IMR-90 (cell line): ENCODE measurements around the gene MRPS34. TPM values are rescaled to one million over a fixed set of nuclear protein-coding genes. Genes with fewer than 3 reads are reported as not detected.

ENCODE experiments used
- ATAC-seq: fragments of 200-7000 bp; cut with Tn5 transposase; 2 replicates; pipeline ENCODE4 v1.9.1; 2020; ENCODE audit warnings: low read depth, mild to moderate bottlenecking, moderate library complexity
- BruUV-seq: library from RNA; stranded (reverse); fragments of 400-500 nt; replicated peaks from 2 replicates; lab custom pipeline; 2021; lab: Mats Ljungman, UMichigan
- CTCF ChIA-PET: fragments of 300-600 bp; formaldehyde crosslinking; extraction: SDS; loops from one replicate; lab custom pipeline; 2021; ENCODE audit warnings: antibody characterized with exemption; lab: Yijun Ruan, JAX
- POLR2A ChIA-PET: fragments of 300-600 bp; sonication (Branson Sonifier 250); formaldehyde crosslinking; loops from one replicate; lab custom pipeline; 2022; ENCODE audit warnings: antibody characterized with exemption; ENCODE audit not compliant: unreplicated experiment; lab: Charles Lee
- DNase-seq: peaks from one replicate; pipeline ENCODE4 v3.0.0; 2013
- H2AFZ ChIP-seq: replicated peaks from 2 replicates; pipeline ENCODE3; 2013; ENCODE audit warnings: low read length, mild to moderate bottlenecking; ENCODE audit not compliant: poor library complexity
- H2AK5ac ChIP-seq: 2 replicates; pipeline ENCODE4 v1.6.1; 2013; ENCODE audit warnings: low read depth, low read length, inconsistent platforms
- H2AK9ac ChIP-seq: replicated peaks from 2 replicates; pipeline ENCODE3; 2013; ENCODE audit warnings: mild to moderate bottlenecking, low read depth, low read length, moderate library complexity; ENCODE audit not compliant: poor library complexity
- H2BK120ac ChIP-seq: 2 replicates; pipeline ENCODE4 v1.6.1; 2013; ENCODE audit warnings: low read depth, low read length, inconsistent platforms
- H2BK15ac ChIP-seq: 3 replicates; pipeline ENCODE4 v1.6.1; 2013; ENCODE audit warnings: low read depth, low read length, inconsistent platforms
- H2BK20ac ChIP-seq: 2 replicates; pipeline ENCODE4 v1.6.1; 2013; ENCODE audit warnings: low read depth, mild to moderate bottlenecking, inconsistent platforms, low read length, moderate library complexity
- H2BK5ac ChIP-seq: 2 replicates; pipeline ENCODE4 v1.6.1; 2013; ENCODE audit warnings: mild to moderate bottlenecking, low read depth, low read length, inconsistent platforms; ENCODE audit not compliant: poor library complexity, severe bottlenecking
- H3K14ac ChIP-seq: replicated peaks from 2 replicates; pipeline ENCODE4 v1.6.1; 2013; ENCODE audit warnings: low read depth, low read length, inconsistent platforms
- H3K18ac ChIP-seq: 2 replicates; pipeline ENCODE4 v1.6.1; 2013; ENCODE audit warnings: low read depth, low read length, control low read depth
- H3K23ac ChIP-seq: 2 replicates; pipeline ENCODE4 v1.6.1; 2013; ENCODE audit warnings: low read depth, low read length, inconsistent platforms
- H3K27ac ChIP-seq: 2 replicates; pipeline ENCODE4 v1.5.1; 2013; ENCODE audit warnings: mild to moderate bottlenecking, control low read depth, low read length; ENCODE audit not compliant: insufficient read depth
- H3K27me3 ChIP-seq: 2 replicates; pipeline ENCODE4 v1.6.1; 2013; ENCODE audit warnings: low read length; ENCODE audit not compliant: control insufficient read depth, insufficient read depth
- H3K36me3 ChIP-seq: 2 replicates; pipeline ENCODE4 v1.6.1; 2013; ENCODE audit warnings: low read length, mixed read lengths; ENCODE audit not compliant: control insufficient read depth, insufficient read depth
- H3K4ac ChIP-seq: 2 replicates; pipeline ENCODE4 v1.6.1; 2013; ENCODE audit warnings: low read depth, low read length, inconsistent platforms
- H3K4me1 ChIP-seq: 2 replicates; pipeline ENCODE4 v1.6.1; 2013; ENCODE audit warnings: low read length, mixed read lengths; ENCODE audit not compliant: control insufficient read depth, insufficient read depth
- H3K4me2 ChIP-seq: 2 replicates; pipeline ENCODE4 v1.6.1; 2013; ENCODE audit warnings: low read depth, mild to moderate bottlenecking, control low read depth, low read length, moderate library complexity
- H3K4me3 ChIP-seq: 2 replicates; pipeline ENCODE4 v1.5.1; 2013; ENCODE audit warnings: low read depth, mild to moderate bottlenecking, control low read depth, low read length, moderate library complexity; ENCODE audit not compliant: insufficient read depth
- H3K56ac ChIP-seq: 2 replicates; pipeline ENCODE4 v1.6.1; 2013; ENCODE audit warnings: low read length, inconsistent platforms; ENCODE audit not compliant: insufficient read depth; ENCODE audit errors: extremely low read depth
- H3K79me1 ChIP-seq, 2 experiments: 2 replicates each; pipeline ENCODE4 v1.6.1; 2013; ENCODE audit warnings: low read length in 2 of 2, inconsistent platforms in 1 of 2, low read depth in 1 of 2
- H3K9ac ChIP-seq: 2 replicates; pipeline ENCODE4 v1.6.1; 2013; ENCODE audit warnings: low read depth, low read length, control low read depth
- H3K9me1 ChIP-seq: 2 replicates; pipeline ENCODE4 v1.6.1; 2013; ENCODE audit warnings: low read length, inconsistent platforms; ENCODE audit not compliant: insufficient read depth
- H3K9me3 ChIP-seq: 2 replicates; pipeline ENCODE4 v1.6.1; 2013; ENCODE audit warnings: low read length; ENCODE audit not compliant: control insufficient read depth, insufficient read depth
- H4K20me1 ChIP-seq: 2 replicates; pipeline ENCODE4 v1.6.1; 2013; ENCODE audit warnings: low read length, inconsistent platforms; ENCODE audit not compliant: insufficient read depth
- H4K5ac ChIP-seq: 2 replicates; pipeline ENCODE4 v1.6.1; 2013; ENCODE audit warnings: mild to moderate bottlenecking, low read depth, low read length, control low read depth
- H4K8ac ChIP-seq, 2 experiments: 2 replicates each; pipeline ENCODE4 v1.6.1; 2013; ENCODE audit warnings: low read depth in 2 of 2, low read length in 2 of 2, control low read depth in 1 of 2, inconsistent platforms in 1 of 2
- H4K91ac ChIP-seq: 2 replicates; pipeline ENCODE4 v1.6.1; 2013; ENCODE audit warnings: low read depth, low read length, inconsistent platforms; ENCODE audit not compliant: insufficient read depth
- BHLHE40 ChIP-seq: fragments of 150-350 bp; IDR thresholded peaks from 2 replicates; pipeline ENCODE4 v1.6.1; 2016; ENCODE audit warnings: mild to moderate bottlenecking, low read depth, low read length
- CEBPB ChIP-seq: IDR thresholded peaks from 2 replicates; pipeline ENCODE4 v1.6.1; 2012; ENCODE audit warnings: low read depth, low read length, improper control_type of control experiment
- CHD1 ChIP-seq: IDR thresholded peaks from 2 replicates; pipeline ENCODE4 v1.6.1; 2012; ENCODE audit warnings: low read depth, low read length, improper control_type of control experiment
- CTCF ChIP-seq: conservative IDR thresholded peaks from 2 replicates; pipeline ENCODE4 v1.5.1; 2012; ENCODE audit warnings: mild to moderate bottlenecking, low read depth, low read length, improper control_type of control experiment
- ELK1 ChIP-seq: fragments of 150-350 bp; IDR thresholded peaks from 2 replicates; pipeline ENCODE4 v1.6.1; 2016; ENCODE audit warnings: low read depth, mild to moderate bottlenecking, low read length, moderate library complexity, borderline replicate concordance
- FOS ChIP-seq: fragments of 150-350 bp; IDR thresholded peaks from 2 replicates; pipeline ENCODE4 v1.6.1; 2016; ENCODE audit warnings: low read depth, low read length
- MAFK ChIP-seq: IDR thresholded peaks from 2 replicates; pipeline ENCODE4 v1.6.1; 2012; ENCODE audit warnings: low read depth, low read length, improper control_type of control experiment
- MAZ ChIP-seq: IDR thresholded peaks from 2 replicates; pipeline ENCODE4 v1.6.1; 2012; ENCODE audit warnings: low read depth, mild to moderate bottlenecking, low read length, improper control_type of control experiment, moderate library complexity, borderline replicate concordance
- MXI1 ChIP-seq: IDR thresholded peaks from 2 replicates; pipeline ENCODE4 v1.6.1; 2012; ENCODE audit warnings: low read depth, mild to moderate bottlenecking, low read length, moderate library complexity, borderline replicate concordance
- NFE2L2 ChIP-seq: fragments of 150-350 bp; IDR thresholded peaks from 2 replicates; pipeline ENCODE4 v1.6.1; 2016; ENCODE audit warnings: low read depth, mild to moderate bottlenecking, low read length
- POLR2A ChIP-seq: IDR thresholded peaks from 2 replicates; pipeline ENCODE4 v1.6.1; 2012; ENCODE audit warnings: mild to moderate bottlenecking, low read depth, low read length
- RAD21 ChIP-seq: IDR thresholded peaks from 2 replicates; pipeline ENCODE4 v1.6.1; 2012; ENCODE audit warnings: low read length, improper control_type of control experiment
- RCOR1 ChIP-seq: IDR thresholded peaks from 2 replicates; pipeline ENCODE4 v1.6.1; 2012; ENCODE audit warnings: mild to moderate bottlenecking, low read length, improper control_type of control experiment; ENCODE audit not compliant: insufficient replicate concordance
- RFX5 ChIP-seq: IDR thresholded peaks from 2 replicates; pipeline ENCODE4 v1.8.0; 2012; ENCODE audit warnings: low read depth, mild to moderate bottlenecking, low read length, moderate library complexity
- SMC3 ChIP-seq: fragments of 150-350 bp; IDR thresholded peaks from 2 replicates; pipeline ENCODE4 v1.6.1; 2016; ENCODE audit warnings: low read depth, mild to moderate bottlenecking, antibody characterized with exemption, low read length, moderate library complexity
- WGBS, 2 experiments: methylation state at CpG; one replicate each; pipeline versions ENCODE4 v1.1.5 to v1.1.7; 2013; ENCODE audit warnings: missing lambda C conversion rate in 2 of 2; ENCODE audit not compliant: insufficient read length in 1 of 2; ENCODE audit errors: extremely low coverage in 2 of 2; 5-methylcytosine and 5-hydroxymethylcytosine counted together
- dilution Hi-C: fragments of 300-500 bp; cut with HindIII; formaldehyde crosslinking; loops from one replicate; pipeline ENCODE4 v1.14.3; 2018; ENCODE audit warnings: low sequenced_read_pairs; ENCODE audit not compliant: unreplicated experiment
- in situ Hi-C: fragments of 300-500 bp; cut with MboI; formaldehyde crosslinking; loops from 3 replicates; pipeline ENCODE4 v1.14.3; 2019; ENCODE audit warnings: low sequenced_read_pairs, inconsistent platforms, mixed read lengths
- intact Hi-C: fragments of 100-400 bp; cut with micrococcal nuclease; formaldehyde crosslinking; loops from 2 replicates; pipeline ENCODE4 v1.10.0; 2022
- polyA plus RNA-seq, 3 experiments: library from polyadenylated mRNA; depleted of rRNA; stranded (reverse); fragments of >200 nt; gene quantifications; 2 replicates each; pipeline ENCODE4 v1.2.3, GENCODE V29; 2012; ENCODE audit warnings: low replicate concordance in 1 of 3
- total RNA-seq: library from RNA; depleted of rRNA; stranded (reverse); fragments of >200 nt; gene quantifications from 2 replicates; pipeline ENCODE4 v1.2.3, GENCODE V29; 2012
- TF ChIP-seq, protein P1 (sequence below): fragments of 150-350 bp; IDR thresholded peaks from 2 replicates; pipeline ENCODE4 v1.6.1; 2017; ENCODE audit warnings: mild to moderate bottlenecking, antibody characterized with exemption, low read length, low read depth

Gene MRPS34
- total and polyA plus RNA-seq, 2 of the 4 experiments (the other 2 are of a cell fraction), result 68.5 to 80.4 TPM

DNA sequence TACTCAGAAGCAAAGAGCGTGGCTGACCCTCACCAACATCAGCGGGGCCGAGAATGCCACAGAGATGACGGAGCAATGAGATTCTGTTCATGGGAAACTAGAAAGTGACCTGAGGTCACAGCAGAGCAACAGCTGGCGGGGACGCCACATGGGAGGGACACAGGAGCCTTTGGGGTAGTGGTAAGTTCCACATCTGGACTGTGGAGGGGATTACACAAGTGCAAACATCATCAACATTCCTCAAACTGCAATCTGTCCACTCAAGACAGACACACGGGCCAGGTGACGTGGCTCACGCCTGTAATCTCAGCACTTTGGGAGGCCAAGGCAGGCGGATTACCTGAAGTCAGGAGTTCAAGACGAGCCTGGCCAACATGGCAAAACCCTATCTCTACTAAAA is 42.5 kb upstream of the MRPS34 start:
- dilution Hi-C loops, result no loop called here
- Histone ChIP-seq H2AK9ac (no peak overlapping the region), H2AFZ (no peak overlapping the region), H4K20me1 (no peaks in the 10 kb centered on the region), H3K9me3 (no peaks in the 10 kb centered on the region), H3K4me2 (no peak overlapping the region), H3K23ac (no peak overlapping the region), H3K14ac (no peak overlapping the region), H3K4me1 (peaks cover 4% of the 10 kb centered on the region; the same call in 1 of the 2 replicates), H4K91ac (no peak overlapping the region), H3K27ac (no peak overlapping the region), H2BK20ac (no peak overlapping the region), H2AK5ac (no peak overlapping the region), H3K18ac (no peak overlapping the region), H3K27me3 (no peaks in the 10 kb centered on the region), H3K56ac (no peak overlapping the region), H2BK120ac (no peak overlapping the region), H4K8ac (no peak overlapping the region), H3K36me3 (peaks cover 9% of the 10 kb centered on the region; the same call in 1 of the 2 replicates), H3K4ac (no peak overlapping the region), H3K4me3 (no peak overlapping the region), H3K9ac (no peak overlapping the region), H3K79me1 (no peaks in the 10 kb centered on the region), H4K5ac (no peak overlapping the region), H3K9me1 (peaks cover 2% of the 10 kb centered on the region; the same call in 1 of the 2 replicates), H2BK15ac (no peak overlapping the region), H2BK5ac (no peak overlapping the region)
- ChIA-PET CTCF (no interaction called here), POLR2A (interaction anchor here (0.6 kb wide), 1 partner anchor 18 kb away, joined by 4 read pairs; no protein-coding TSS in a partner anchor)
- DNase-seq (no peak), ATAC-seq (no peak)
- no TSS peak for BruUV-seq
- WGBS, 2 experiments, result 100% methylated on average over 1 of the region's 11 CpGs; no CpG with 5 or more reads in 1 of the 2 experiments
- intact Hi-C loops, result no loop called here
- TF ChIP-seq MAZ, result no peak
- no peak for TF ChIP-seq SMC3
- TF ChIP-seq CHD1, result no peak
- no peak for TF ChIP-seq ELK1
- TF ChIP-seq, protein P1, sequence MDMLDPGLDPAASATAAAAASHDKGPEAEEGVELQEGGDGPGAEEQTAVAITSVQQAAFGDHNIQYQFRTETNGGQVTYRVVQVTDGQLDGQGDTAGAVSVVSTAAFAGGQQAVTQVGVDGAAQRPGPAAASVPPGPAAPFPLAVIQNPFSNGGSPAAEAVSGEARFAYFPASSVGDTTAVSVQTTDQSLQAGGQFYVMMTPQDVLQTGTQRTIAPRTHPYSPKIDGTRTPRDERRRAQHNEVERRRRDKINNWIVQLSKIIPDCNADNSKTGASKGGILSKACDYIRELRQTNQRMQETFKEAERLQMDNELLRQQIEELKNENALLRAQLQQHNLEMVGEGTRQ, result no peak
- no peak for TF ChIP-seq MAFK
- TF ChIP-seq CTCF, result no peak
- no peak for TF ChIP-seq RFX5
- TF ChIP-seq NFE2L2, result no peak
- TF ChIP-seq POLR2A, result no peak
- TF ChIP-seq RCOR1, result no peak
- no peak for TF ChIP-seq BHLHE40
- TF ChIP-seq CEBPB, result no peak
- TF ChIP-seq RAD21, result no peak
- no peak for TF ChIP-seq MXI1
- TF ChIP-seq FOS, result no peak
- in situ Hi-C loops, result no loop called here
